ENCODE measurements around the gene FUBP3.

GRCh38 chr9:130660326-130660682 lies 80.9 kb downstream of the FUBP3 start:
- no peak for TF ChIP-seq CTCF (IDR thresholded peaks at IDR 0.05)
- TF ChIP-seq POLR2A (IDR thresholded peaks at IDR 0.05), result no peak
